PFSK-1 (cell line): ENCODE results near the gene IL34.

Source experiments
- FOXP2 ChIP-seq: optimal IDR thresholded peaks from 2 replicates; pipeline ENCODE3; 2011; ENCODE audit warnings: borderline replicate concordance, control low read depth, inconsistent platforms; ENCODE audit not compliant: insufficient read depth; ENCODE audit errors: extremely low read length, extremely low read depth
- POLR2AphosphoS5 ChIP-seq: IDR thresholded peaks from 2 replicates; pipeline ENCODE4 v1.6.1; 2012; ENCODE audit warnings: low read depth, mild to moderate bottlenecking, control low read depth, low read length, moderate library complexity
- SIN3A ChIP-seq: IDR thresholded peaks from 2 replicates; pipeline ENCODE4 v1.6.1; 2012; ENCODE audit warnings: mild to moderate bottlenecking, low read length, moderate library complexity, borderline replicate concordance; ENCODE audit not compliant: insufficient read depth
- TAF1 ChIP-seq: IDR thresholded peaks from 2 replicates; pipeline ENCODE4 v1.6.1; 2012; ENCODE audit warnings: low read length, control low read depth, borderline replicate concordance; ENCODE audit not compliant: insufficient read depth
- TF ChIP-seq, protein P1 (sequence below), 2 experiments: IDR thresholded peaks; 2 replicates each; pipeline versions ENCODE4 v1.6.1 to v1.8.0; 2011 to 2012; ENCODE audit warnings: low read depth in 2 of 2, low read length in 2 of 2, control low read depth in 1 of 2, inconsistent platforms in 1 of 2, mild to moderate bottlenecking in 1 of 2, moderate library complexity in 1 of 2; ENCODE audit not compliant: insufficient read depth in 1 of 2

IL34 gene

DNA sequence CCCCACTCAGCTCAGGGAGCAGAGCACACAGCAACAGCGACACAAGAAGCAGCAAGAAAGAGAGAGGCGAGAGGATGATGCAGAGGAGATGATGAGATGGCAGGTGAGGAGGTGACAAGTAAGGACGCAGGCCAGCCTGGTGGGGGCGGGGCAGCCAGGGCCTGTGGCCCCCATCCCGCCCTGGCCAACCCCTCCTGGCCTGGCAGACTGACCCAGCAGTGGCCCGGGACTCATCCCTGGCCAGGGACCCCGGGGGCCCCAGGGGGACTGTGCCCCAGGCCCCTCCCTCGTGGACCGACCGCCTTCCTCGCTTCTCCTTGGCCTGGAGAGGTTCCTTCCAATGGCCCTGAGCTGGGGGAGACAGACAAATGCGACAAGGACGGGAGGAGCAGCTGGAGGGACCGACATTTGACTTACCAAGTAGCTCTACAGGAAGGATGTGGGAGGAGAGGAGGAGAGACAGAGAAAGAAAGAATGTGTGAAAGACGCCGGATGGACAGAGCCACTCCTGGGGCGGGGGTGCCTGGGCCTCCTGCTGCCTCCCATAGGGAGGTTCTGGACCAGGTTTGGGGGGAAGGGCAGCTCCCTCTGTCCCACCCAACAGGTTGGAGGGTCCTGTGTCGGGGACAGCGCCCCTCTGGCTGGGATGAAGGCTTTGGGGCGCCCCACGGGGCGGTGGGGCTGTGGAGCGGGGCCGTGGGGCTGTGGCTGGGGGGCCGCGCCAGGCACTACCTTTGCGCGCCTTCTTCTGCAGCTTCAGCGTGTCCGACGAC, 32.7 kb downstream of the IL34 start:
- TF ChIP-seq POLR2AphosphoS5: no peak

DNA sequence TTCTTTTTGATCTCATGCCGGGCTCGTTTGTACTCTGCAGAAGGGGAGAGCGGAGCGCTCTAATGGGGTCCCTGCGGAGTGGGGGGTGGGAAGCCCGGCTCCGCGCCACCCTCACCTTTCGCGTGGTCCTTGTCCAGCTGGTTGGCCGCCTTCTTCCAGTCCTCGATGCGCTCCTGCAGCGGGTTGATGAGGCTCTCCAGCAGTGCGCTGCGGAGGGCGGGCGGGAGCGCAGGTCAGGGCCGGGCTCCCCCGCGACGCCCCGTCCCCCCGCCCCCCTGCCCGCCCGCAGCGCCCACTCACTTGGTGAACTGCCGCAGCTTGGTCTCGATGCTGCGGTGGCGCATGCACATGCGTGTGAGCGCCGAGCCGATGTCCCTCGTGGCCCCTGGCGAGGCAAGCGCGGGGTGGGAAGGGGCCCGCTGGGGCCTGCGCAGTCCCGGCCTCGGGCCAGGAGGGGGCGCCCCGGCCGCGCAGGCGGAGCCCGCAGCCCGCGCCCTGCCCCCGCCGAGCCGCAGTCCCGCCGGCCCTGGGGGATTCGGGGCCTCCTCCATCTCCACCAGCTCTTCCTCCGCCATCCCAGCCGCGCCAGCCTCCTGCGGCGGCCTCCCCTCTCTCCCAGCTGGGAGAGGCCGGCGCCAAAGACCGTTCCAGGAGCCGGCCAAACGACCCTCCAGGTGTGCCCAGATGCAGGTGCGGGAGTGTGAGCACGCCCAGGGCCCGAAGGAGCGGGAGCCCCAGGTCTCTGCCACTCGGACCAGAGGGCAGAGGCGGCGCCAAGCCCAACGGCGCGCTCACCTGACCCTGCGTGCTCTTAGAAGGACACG, 33.5 kb downstream of the IL34 start:
- TF ChIP-seq TAF1 (no peak), POLR2AphosphoS5 (no peak), FOXP2 (no peak), SIN3A (no peak)
- TF ChIP-seq, protein P1, sequence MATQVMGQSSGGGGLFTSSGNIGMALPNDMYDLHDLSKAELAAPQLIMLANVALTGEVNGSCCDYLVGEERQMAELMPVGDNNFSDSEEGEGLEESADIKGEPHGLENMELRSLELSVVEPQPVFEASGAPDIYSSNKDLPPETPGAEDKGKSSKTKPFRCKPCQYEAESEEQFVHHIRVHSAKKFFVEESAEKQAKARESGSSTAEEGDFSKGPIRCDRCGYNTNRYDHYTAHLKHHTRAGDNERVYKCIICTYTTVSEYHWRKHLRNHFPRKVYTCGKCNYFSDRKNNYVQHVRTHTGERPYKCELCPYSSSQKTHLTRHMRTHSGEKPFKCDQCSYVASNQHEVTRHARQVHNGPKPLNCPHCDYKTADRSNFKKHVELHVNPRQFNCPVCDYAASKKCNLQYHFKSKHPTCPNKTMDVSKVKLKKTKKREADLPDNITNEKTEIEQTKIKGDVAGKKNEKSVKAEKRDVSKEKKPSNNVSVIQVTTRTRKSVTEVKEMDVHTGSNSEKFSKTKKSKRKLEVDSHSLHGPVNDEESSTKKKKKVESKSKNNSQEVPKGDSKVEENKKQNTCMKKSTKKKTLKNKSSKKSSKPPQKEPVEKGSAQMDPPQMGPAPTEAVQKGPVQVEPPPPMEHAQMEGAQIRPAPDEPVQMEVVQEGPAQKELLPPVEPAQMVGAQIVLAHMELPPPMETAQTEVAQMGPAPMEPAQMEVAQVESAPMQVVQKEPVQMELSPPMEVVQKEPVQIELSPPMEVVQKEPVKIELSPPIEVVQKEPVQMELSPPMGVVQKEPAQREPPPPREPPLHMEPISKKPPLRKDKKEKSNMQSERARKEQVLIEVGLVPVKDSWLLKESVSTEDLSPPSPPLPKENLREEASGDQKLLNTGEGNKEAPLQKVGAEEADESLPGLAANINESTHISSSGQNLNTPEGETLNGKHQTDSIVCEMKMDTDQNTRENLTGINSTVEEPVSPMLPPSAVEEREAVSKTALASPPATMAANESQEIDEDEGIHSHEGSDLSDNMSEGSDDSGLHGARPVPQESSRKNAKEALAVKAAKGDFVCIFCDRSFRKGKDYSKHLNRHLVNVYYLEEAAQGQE (IDR thresholded peaks at IDR 0.05; ENCODE audit: insufficient read depth in 1 of 2, low read depth in 2 of 2, low read length in 2 of 2): no peak

DNA sequence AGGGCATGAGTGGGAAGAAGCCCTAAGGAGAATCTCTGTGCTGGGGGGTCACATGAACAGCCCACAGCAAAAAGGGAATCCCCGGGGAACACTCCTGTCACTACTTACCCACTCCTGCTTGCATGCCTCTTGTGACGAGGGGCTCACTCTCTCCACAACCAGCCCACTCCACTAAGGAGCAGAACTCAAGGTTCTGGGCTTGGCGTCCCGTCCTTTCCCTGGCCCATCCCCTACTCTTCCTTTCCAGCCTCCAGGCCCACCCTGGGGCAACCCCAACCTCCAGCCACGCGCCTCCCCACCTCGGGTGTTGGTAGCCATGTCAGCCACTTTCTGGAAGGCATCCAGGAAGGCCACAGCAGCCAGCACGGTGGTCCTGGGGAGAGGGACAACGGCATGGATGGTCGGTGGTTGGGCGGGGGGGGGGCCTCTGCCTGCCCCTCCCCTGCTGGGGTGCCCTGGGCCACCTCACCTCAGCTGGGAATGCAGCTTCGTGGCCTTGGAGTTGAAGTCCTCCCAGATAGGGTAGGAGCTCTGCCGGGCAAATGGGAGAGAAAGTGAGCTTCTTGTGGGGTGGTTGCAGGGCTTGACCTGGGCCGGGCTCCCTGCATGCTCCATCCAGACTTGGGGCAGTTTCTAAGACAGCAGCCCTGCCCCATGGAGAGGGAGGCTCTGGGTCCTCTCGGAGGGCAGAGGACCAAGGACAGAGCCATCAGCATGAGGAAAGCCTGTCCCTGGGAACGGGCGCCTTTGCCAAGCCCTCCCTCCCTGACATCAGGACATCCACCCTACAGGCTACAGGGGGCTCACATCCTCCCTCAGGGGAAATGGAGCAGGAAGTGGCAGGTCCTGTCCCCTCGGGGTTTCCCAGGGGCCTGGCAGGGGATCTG, 34.4 kb downstream of the IL34 start:
- TF ChIP-seq, protein P1 (IDR thresholded peaks at IDR 0.05; ENCODE audit: insufficient read depth in 1 of 2, low read depth in 2 of 2, low read length in 2 of 2): no peak
- no peak for TF ChIP-seq TAF1
- no peak for TF ChIP-seq POLR2AphosphoS5
- TF ChIP-seq FOXP2: no peak
- TF ChIP-seq SIN3A: no peak

DNA sequence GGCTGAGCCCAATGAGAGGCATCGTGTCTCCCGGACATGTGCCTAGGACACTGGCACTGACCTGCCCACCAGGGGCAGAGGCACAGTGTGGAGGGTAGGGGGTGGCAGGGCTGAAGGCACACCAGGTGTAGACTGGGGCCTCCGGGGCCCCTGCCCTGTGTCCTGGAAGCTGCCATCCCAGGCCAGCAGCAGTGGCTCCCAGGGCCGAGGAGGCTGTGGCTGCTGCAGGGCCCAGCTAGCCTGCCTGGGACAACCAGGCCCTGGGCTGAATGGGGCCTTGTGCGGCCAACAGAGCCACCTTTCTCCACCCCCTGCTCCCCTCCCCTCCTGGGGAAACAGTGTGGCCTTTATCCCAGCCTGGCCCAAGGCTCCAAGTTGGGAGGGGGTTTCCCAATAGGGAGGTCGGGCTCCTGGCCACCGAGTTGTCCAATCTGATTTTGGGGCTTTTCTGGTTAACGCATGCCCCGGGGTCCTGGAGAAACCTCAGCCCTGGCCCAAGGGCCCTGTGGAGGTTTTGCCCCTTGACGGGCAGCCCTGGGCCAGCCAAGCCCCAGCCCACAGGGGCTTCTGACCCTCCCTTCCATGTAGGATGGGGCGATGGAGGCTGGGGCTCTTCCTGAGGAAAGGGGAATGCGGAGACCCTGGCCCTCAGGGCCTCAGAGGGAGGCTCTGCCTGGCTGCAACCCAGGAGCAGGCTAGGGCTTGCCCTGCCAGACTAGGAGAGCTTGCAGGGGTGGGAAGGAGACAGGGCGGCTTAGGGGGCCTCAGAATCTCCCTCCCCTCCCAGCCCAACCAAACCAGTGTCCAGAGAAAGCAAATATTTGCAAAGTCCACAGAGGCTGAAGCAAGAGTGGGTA, 35.3 kb downstream of the IL34 start:
- TF ChIP-seq TAF1: no peak
- no peak for TF ChIP-seq FOXP2
- no peak for TF ChIP-seq POLR2AphosphoS5
- TF ChIP-seq SIN3A: no peak
- TF ChIP-seq, protein P1 (IDR thresholded peaks at IDR 0.05; ENCODE audit: insufficient read depth in 1 of 2, low read depth in 2 of 2, low read length in 2 of 2): no peak
